AG09309 (cell line): ENCODE results near the gene SPAG16.

ENCODE experiments used
- DNase-seq: peaks from one replicate; pipeline ENCODE4 v3.0.0-alpha.2; 2010; ENCODE audit warnings: low read depth
- H3K4me3 ChIP-seq: 2 replicates; pipeline ENCODE4 v1.5.1; 2011; ENCODE audit warnings: mild to moderate bottlenecking, low read depth, low read length, moderate library complexity; ENCODE audit not compliant: control insufficient read depth
- CTCF ChIP-seq: IDR thresholded peaks from 2 replicates; pipeline ENCODE4 v1.5.1; 2011; ENCODE audit warnings: mild to moderate bottlenecking, low read depth, low read length, inconsistent platforms; ENCODE audit not compliant: insufficient read depth, control insufficient read depth; ENCODE audit errors: missing control alignments

Gene SPAG16

GRCh38 chr2:213249502-213249901, 34.8 kb upstream of the SPAG16 start:
- TF ChIP-seq CTCF, result no peak
- no peak for DNase-seq
- H3K4me3 ChIP-seq, result no peak overlapping the region

- TF ChIP-seq CTCF, result peak; percentile 41
- peak; percentile 57 for DNase-seq
- no peak overlapping the region for H3K4me3 ChIP-seq
These were observed 32.6 kb upstream of the SPAG16 start for GRCh38 chr2:213251618-213252017.

GRCh38 chr2:213252206-213252605, 32.1 kb upstream of the SPAG16 start:
- no peak for TF ChIP-seq CTCF
- no peak for DNase-seq
- no peak overlapping the region for H3K4me3 ChIP-seq

- no peak overlapping the region for H3K4me3 ChIP-seq
- no peak for DNase-seq
- no peak for TF ChIP-seq CTCF
These were observed 31.1 kb upstream of the SPAG16 start for GRCh38 chr2:213253162-213253561.

- no peak for TF ChIP-seq CTCF
- no peak overlapping the region for H3K4me3 ChIP-seq
- no peak for DNase-seq
These were observed 25.0 kb upstream of the SPAG16 start for GRCh38 chr2:213259266-213259665.

- no peak overlapping the region for H3K4me3 ChIP-seq
- no peak for DNase-seq
- no peak for TF ChIP-seq CTCF
These were observed 23.0 kb upstream of the SPAG16 start for GRCh38 chr2:213261237-213261636.

GRCh38 chr2:213261715-213262114, 22.5 kb upstream of the SPAG16 start:
- DNase-seq, result no peak

More at GRCh38 chr2:213261715-213262114, 22.5 kb upstream of the SPAG16 start:
- TF ChIP-seq CTCF, result no peak
- H3K4me3 ChIP-seq, result no peak overlapping the region
